ENCODE measurements around the gene BTBD6. TPM values are rescaled to one million over a fixed set of nuclear protein-coding genes. Genes with fewer than 3 reads are reported as not detected.

BTBD6 gene
- total RNA-seq, 1 experiment from 2014 or later: 7.8 TPM

GRCh38 chr14:105199093-105199492 is 49.2 kb upstream of the BTBD6 start (continued):
- TF ChIP-seq AFF4 (CRISPR knock-in tag; IDR thresholded peaks at IDR 0.05; ENCODE audit: borderline replicate concordance) (no peak), IRF2 (CRISPR knock-in tag; IDR thresholded peaks at IDR 0.05; ENCODE audit: borderline replicate concordance, low read depth) (no peak), CTCF (IDR thresholded peaks at IDR 0.05) (no peak)

DNA sequence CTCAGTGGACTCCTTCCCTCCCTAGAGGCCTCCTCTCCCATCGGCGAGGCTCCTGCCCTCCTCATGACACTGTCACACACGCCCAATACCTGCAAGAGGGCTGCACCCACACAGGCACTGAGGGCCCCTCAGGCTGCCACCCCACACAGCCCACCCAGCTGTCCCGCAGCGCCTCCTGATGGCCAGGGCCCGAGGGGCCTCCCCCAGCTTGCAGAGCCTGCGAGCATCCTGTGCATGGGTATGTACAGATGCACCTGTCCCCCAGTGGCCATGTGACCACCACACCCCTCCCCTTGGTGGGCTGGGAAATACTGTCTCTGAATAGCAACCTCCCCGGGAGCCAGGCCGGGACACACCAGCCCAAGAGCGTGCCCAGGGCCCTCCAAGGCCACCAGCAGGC is 48.3 kb upstream of the BTBD6 start:
- peaks cover 20% of the 10 kb centered on the region for H3K27me3 Mint-ChIP-seq (ENCODE audit: low read depth)
- H3K27ac Mint-ChIP-seq: no peak overlapping the region
- POLR2A ChIA-PET: no interaction called here
- ATAC-seq (no peak), DNase-seq (ENCODE audit: low spot score) (peak; percentile 42)
- H3K4me1 Mint-ChIP-seq: peaks cover 4% of the 10 kb centered on the region; the same call in 1 of the 2 replicates
- H3K36me3 Mint-ChIP-seq: no peaks in the 10 kb centered on the region
- TF ChIP-seq JAZF1 (CRISPR knock-in tag; IDR thresholded peaks at IDR 0.05) (no peak), E2F1 (CRISPR knock-in tag; IDR thresholded peaks at IDR 0.05) (no peak), ZNF232 (CRISPR knock-in tag; IDR thresholded peaks at IDR 0.05) (no peak)
- TF ChIP-seq, protein P1, sequence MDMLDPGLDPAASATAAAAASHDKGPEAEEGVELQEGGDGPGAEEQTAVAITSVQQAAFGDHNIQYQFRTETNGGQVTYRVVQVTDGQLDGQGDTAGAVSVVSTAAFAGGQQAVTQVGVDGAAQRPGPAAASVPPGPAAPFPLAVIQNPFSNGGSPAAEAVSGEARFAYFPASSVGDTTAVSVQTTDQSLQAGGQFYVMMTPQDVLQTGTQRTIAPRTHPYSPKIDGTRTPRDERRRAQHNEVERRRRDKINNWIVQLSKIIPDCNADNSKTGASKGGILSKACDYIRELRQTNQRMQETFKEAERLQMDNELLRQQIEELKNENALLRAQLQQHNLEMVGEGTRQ (CRISPR knock-in tag; IDR thresholded peaks at IDR 0.05): peak; percentile 45; the same call in 1 of the 2 replicates
- CTCF ChIA-PET: interaction anchor here (0.8 to 3.3 kb wide), 8 partner anchors 9 to 178 kb away, joined by 3 to 33 read pairs (median 4); partner anchors contain the start of gene JAG2
- no peak overlapping the region for H3K4me3 Mint-ChIP-seq
- no peaks in the 10 kb centered on the region for H3K9me3 Mint-ChIP-seq

DNA sequence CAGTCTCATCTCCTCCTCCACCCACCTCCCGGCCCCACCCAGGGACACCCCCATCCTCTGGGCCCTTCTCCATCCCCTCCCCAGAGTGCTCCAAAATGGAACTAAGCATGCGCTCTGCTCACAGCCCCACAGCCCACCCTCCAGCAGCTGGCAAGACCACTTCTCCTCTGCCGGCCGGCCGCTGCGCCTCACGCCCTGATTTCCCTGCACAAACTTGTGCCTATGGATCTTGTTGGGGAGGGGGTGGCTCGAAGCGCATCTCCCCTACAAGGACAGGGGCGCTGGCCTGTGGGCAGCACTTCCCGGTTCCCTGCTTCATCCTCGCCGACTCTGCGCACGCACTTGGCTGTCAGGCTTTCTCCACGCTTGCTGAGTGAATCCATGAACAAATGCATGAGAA is 47.7 kb upstream of the BTBD6 start:
- no peak for ATAC-seq
- H3K27ac Mint-ChIP-seq: no peak overlapping the region

More for the DNA sequence above, 47.7 kb upstream of the BTBD6 start:
- H3K4me1 Mint-ChIP-seq: peaks cover 3% of the 10 kb centered on the region; the same call in 1 of the 2 replicates
- ChIA-PET CTCF (interaction anchor here (0.7 to 3.3 kb wide), 14 partner anchors 9 to 189 kb away, joined by 3 to 33 read pairs (median 5); partner anchors contain the start of gene JAG2), POLR2A (no interaction called here)
- H3K4me3 Mint-ChIP-seq: no peak overlapping the region
- H3K36me3 Mint-ChIP-seq: no peaks in the 10 kb centered on the region
- DNase-seq (ENCODE audit: low spot score): no peak
- H3K9me3 Mint-ChIP-seq: no peaks in the 10 kb centered on the region
- peaks cover 20% of the 10 kb centered on the region for H3K27me3 Mint-ChIP-seq (ENCODE audit: low read depth)
- TF ChIP-seq PRDM15 (CRISPR knock-in tag; IDR thresholded peaks at IDR 0.05) (no peak), SP1 (CRISPR knock-in tag; conservative IDR thresholded peaks at IDR 0.05) (no peak), FOXJ3 (CRISPR knock-in tag; IDR thresholded peaks at IDR 0.05; ENCODE audit: borderline replicate concordance) (no peak), NFATC4 (CRISPR knock-in tag; IDR thresholded peaks at IDR 0.05) (no peak)
